OCI-LY1 (cell line): ENCODE data around the gene GSTM2.
"Not testable (repeated sequence)": the region's sequence is repeated elsewhere in the genome, so short reads cannot be mapped to it uniquely, and the experiment has no call there.

Experiments used
- H2AFZ ChIP-seq: fragments of 200-600 bp; sonication (generic), shearing (Covaris generic); 2 replicates; pipeline ENCODE4 v1.6.0; 2014; ENCODE audit warnings: antibody characterized with exemption, mild to moderate bottlenecking, low read length
- H3F3A ChIP-seq: fragments of 200-600 bp; sonication (generic), shearing (Covaris generic); 2 replicates; pipeline ENCODE4 v1.6.0; 2014; ENCODE audit warnings: mild to moderate bottlenecking, antibody characterized with exemption, low read length, moderate library complexity; ENCODE audit not compliant: insufficient read depth
- H3K27ac ChIP-seq: fragments of 200-600 bp; sonication (generic); 2 replicates; pipeline ENCODE4 v1.5.1; 2014; ENCODE audit warnings: low read length, mixed run types, mild to moderate bottlenecking, low read depth; ENCODE audit not compliant: poor library complexity, severe bottlenecking
- H3K27me3 ChIP-seq: fragments of 200-600 bp; sonication (generic); 2 replicates; pipeline ENCODE4 v1.6.0; 2014; ENCODE audit warnings: antibody characterized with exemption, mild to moderate bottlenecking, low read length, moderate library complexity; ENCODE audit not compliant: insufficient read depth
- H3K36me3 ChIP-seq: fragments of 200-600 bp; sonication (generic); 2 replicates; pipeline ENCODE4 v1.6.1; 2014; ENCODE audit warnings: mild to moderate bottlenecking, antibody characterized with exemption, low read length, moderate library complexity, mixed read lengths; ENCODE audit not compliant: insufficient read depth
- H3K4me1 ChIP-seq: fragments of 200-600 bp; sonication (generic); 2 replicates; pipeline ENCODE4 v1.5.1; 2014; ENCODE audit warnings: mild to moderate bottlenecking, low read length, moderate library complexity; ENCODE audit not compliant: insufficient read depth, severe bottlenecking
- H3K4me2 ChIP-seq: fragments of 200-600 bp; sonication (generic), shearing (Covaris generic); 2 replicates; pipeline ENCODE4 v1.6.1; 2014; ENCODE audit warnings: low read length
- H3K4me3 ChIP-seq: fragments of 200-600 bp; sonication (generic); 2 replicates; pipeline ENCODE4 v1.5.1; 2014; ENCODE audit warnings: low read length, low read depth, mild to moderate bottlenecking, mixed read lengths; ENCODE audit not compliant: poor library complexity, severe bottlenecking
- H3K79me2 ChIP-seq: fragments of 200-600 bp; shearing (Covaris generic); 2 replicates; pipeline ENCODE4 v1.6.1; 2016; ENCODE audit warnings: mixed run types, low read length, mixed read lengths; ENCODE audit not compliant: insufficient read depth
- H3K9ac ChIP-seq: fragments of 200-600 bp; sonication (generic), shearing (Covaris generic); 2 replicates; pipeline ENCODE4 v1.6.1; 2014; ENCODE audit warnings: mild to moderate bottlenecking, low read length, mixed read lengths
- H3K9me2 ChIP-seq: fragments of 200-600 bp; sonication (generic), shearing (Covaris generic); 2 replicates; pipeline ENCODE4 v1.6.1; 2014; ENCODE audit warnings: low read depth, mild to moderate bottlenecking, low read length, mixed read lengths
- H3K9me3 ChIP-seq: fragments of 200-600 bp; shearing (Covaris generic); 2 replicates; pipeline ENCODE4 v1.6.1; 2014; ENCODE audit warnings: low read length, mixed read lengths
- H4K20me1 ChIP-seq: fragments of 200-600 bp; sonication (generic), shearing (Covaris generic); 2 replicates; pipeline ENCODE4 v1.6.0; 2016; ENCODE audit warnings: mild to moderate bottlenecking, low read length; ENCODE audit not compliant: insufficient read depth
- CTCF ChIP-seq: fragments of 200-600 bp; sonication (generic), shearing (Covaris generic); IDR thresholded peaks from 2 replicates; pipeline ENCODE4 v1.5.1; 2017; ENCODE audit warnings: mild to moderate bottlenecking, antibody characterized with exemption, low read length, moderate library complexity, mixed read lengths
- EZH2 ChIP-seq: fragments of 200-600 bp; sonication (generic), shearing (Covaris generic); IDR thresholded peaks from 2 replicates; pipeline ENCODE4 v1.8.0; 2017; ENCODE audit warnings: borderline replicate concordance, mixed run types, mild to moderate bottlenecking, antibody characterized with exemption, low read length, moderate library complexity, mixed read lengths

GSTM2 gene

GRCh38 chr1:109689844-109690405 lies 22.1 kb downstream of the GSTM2 start:
- Histone ChIP-seq H2AFZ (no peak overlapping the region), H3K27me3 (no peaks in the 10 kb centered on the region), H3K79me2 (no peaks in the 10 kb centered on the region), H4K20me1 (no peaks in the 10 kb centered on the region), H3K9me3 (no peaks in the 10 kb centered on the region), H3F3A (no peaks in the 10 kb centered on the region), H3K27ac (no peak overlapping the region), H3K9me2 (no peaks in the 10 kb centered on the region), H3K4me3 (no peak overlapping the region), H3K36me3 (no peaks in the 10 kb centered on the region), H3K4me1 (peaks cover 6% of the 10 kb centered on the region), H3K9ac (no peak overlapping the region), H3K4me2 (no peak overlapping the region)
- TF ChIP-seq EZH2 (no peak), CTCF (no peak)

- Histone ChIP-seq H3K9me3 (no peaks in the 10 kb centered on the region), H4K20me1 (no peaks in the 10 kb centered on the region), H3K36me3 (no peaks in the 10 kb centered on the region), H3K9me2 (no peaks in the 10 kb centered on the region), H3K9ac (no peak overlapping the region), H3K27me3 (no peaks in the 10 kb centered on the region), H3K27ac (no peak overlapping the region), H3K4me2 (no peak overlapping the region), H3F3A (no peaks in the 10 kb centered on the region), H3K4me1 (peaks cover 6% of the 10 kb centered on the region), H3K4me3 (no peak overlapping the region), H3K79me2 (no peaks in the 10 kb centered on the region), H2AFZ (no peak overlapping the region)
- no peak for TF ChIP-seq CTCF
- TF ChIP-seq EZH2 = no peak
These were observed 23.9 kb downstream of the GSTM2 start for GRCh38 chr1:109691759-109692158.

GRCh38 chr1:109694400-109694799 lies 26.5 kb downstream of the GSTM2 start:
- H2AFZ ChIP-seq, H3K27me3 ChIP-seq, H3K4me1 ChIP-seq, H3K79me2 ChIP-seq, H3F3A ChIP-seq, H3K9me2 ChIP-seq, H3K9ac ChIP-seq, H3K27ac ChIP-seq, H3K4me3 ChIP-seq, H3K9me3 ChIP-seq, H3K4me2 ChIP-seq, H3K36me3 ChIP-seq, H4K20me1 ChIP-seq: not testable (repeated sequence)

- H3K27me3 ChIP-seq, H3K4me3 ChIP-seq, H3K9me2 ChIP-seq, H3K9me3 ChIP-seq, H3K4me2 ChIP-seq, H2AFZ ChIP-seq, H3K4me1 ChIP-seq, H3F3A ChIP-seq, H4K20me1 ChIP-seq, H3K9ac ChIP-seq, H3K36me3 ChIP-seq, H3K27ac ChIP-seq, H3K79me2 ChIP-seq: not testable (repeated sequence)
These were observed 27.3 kb downstream of the GSTM2 start for GRCh38 chr1:109695138-109695537.
